ENCODE data around the gene LYRM1. TPM values are rescaled to one million over a fixed set of nuclear protein-coding genes. Genes with fewer than 3 reads are reported as not detected.

LYRM1 gene
- polyA plus RNA-seq, 1 of the 3 experiments (the other 2 are of a cell fraction), result 18.1 TPM

- Histone ChIP-seq H3K9me2 (no peaks in the 10 kb centered on the region), H3K4me3 (ENCODE audit: low read depth in 2 of 2, low read length in 1 of 2) (no peak overlapping the region), H3K79me2 (ENCODE audit: insufficient read depth) (peaks cover 76% of the 10 kb centered on the region), H3K9ac (peak overlapping the region; percentile 71), H2AFZ (ENCODE audit: low read depth) (peak overlapping the region; percentile 47), H3K4me2 (peak overlapping the region; percentile 56), H3F3A (replicated peaks; ENCODE audit: insufficient read depth) (peaks cover 21% of the 10 kb centered on the region), H3K27me3 (ENCODE audit: insufficient read depth) (no peaks in the 10 kb centered on the region), H3K4me1 (ENCODE audit: control insufficient read depth in 1 of 2, insufficient read depth in 2 of 2, low read depth in 1 of 2, low read length in 1 of 2) (peaks cover 36 to 41% of the 10 kb centered on the region in 2 experiments), H3K36me3 (replicated peaks in 1 of 2; ENCODE audit: control insufficient read depth in 1 of 2, insufficient read depth in 2 of 2, low read length in 1 of 2) (peaks cover 10 to 14% of the 10 kb centered on the region in 2 experiments), H3K27ac (ENCODE audit: low read depth in 2 of 2, low read length in 1 of 2) (peak overlapping the region; percentile 90 to 96), H4K20me1 (ENCODE audit: insufficient read depth) (no peaks in the 10 kb centered on the region), H3K9me3 (no peaks in the 10 kb centered on the region)
- no peak for DNase-seq
- TF ChIP-seq USF1 (IDR thresholded peaks at IDR 0.05; ENCODE audit: borderline replicate concordance, low read depth) (no peak), FOSL2 (IDR thresholded peaks at IDR 0.05; ENCODE audit: borderline replicate concordance, low read depth) (peak; percentile 16; the same call in 1 of the 2 replicates)
- ChIA-PET CTCF (interaction anchor here (0.9 to 4.8 kb wide), 5 partner anchors 12 to 23 kb away, joined by 3 to 23 read pairs (median 4); no protein-coding TSS in a partner anchor), POLR2A (no interaction called here)
- 71% methylated on average over 6 of the region's 6 CpGs for WGBS (ENCODE audit: low lambda C conversion rate)
Observed at GRCh38 chr16:20865420-20866131, 35.0 kb upstream of the LYRM1 start.

- POLR2A ChIA-PET, result no interaction called here
- no peaks in the 10 kb centered on the region for H3K27me3 ChIP-seq (ENCODE audit: insufficient read depth)
- TF ChIP-seq FOSL2 (IDR thresholded peaks at IDR 0.05; ENCODE audit: borderline replicate concordance, low read depth) (peak; percentile 87), USF2 (IDR thresholded peaks at IDR 0.05; ENCODE audit: borderline replicate concordance, low read depth, low read length) (no peak), GATA2 (CRISPR knock-in tag; IDR thresholded peaks at IDR 0.05) (no peak), RCOR1 (IDR thresholded peaks at IDR 0.05; ENCODE audit: low read length) (no peak), ELF1 (IDR thresholded peaks at IDR 0.05) (peak; percentile 23; the same call in 1 of the 2 replicates), GABPA (IDR thresholded peaks at IDR 0.05; ENCODE audit: low read depth) (no peak), YY1 (IDR thresholded peaks at IDR 0.05; ENCODE audit: low read depth) (no peak), RXRA (IDR thresholded peaks at IDR 0.05; ENCODE audit: borderline replicate concordance, low read depth) (peak; percentile 96), SIN3A (IDR thresholded peaks at IDR 0.05; ENCODE audit: borderline replicate concordance, low read depth, low read length) (no peak), EZH2phosphoT487 (IDR thresholded peaks at IDR 0.05; ENCODE audit: borderline replicate concordance, low read depth) (no peak), TAF1 (IDR thresholded peaks at IDR 0.05; ENCODE audit: borderline replicate concordance, low read depth, low read length) (0 out of 2 replicates have a peak, but pooled peaks have one; percentile 37), TEAD4 (IDR thresholded peaks at IDR 0.05; ENCODE audit: borderline replicate concordance, insufficient read depth) (0 out of 2 replicates have a peak, but pooled peaks have one; percentile 42), REST (IDR thresholded peaks at IDR 0.05; ENCODE audit: low read depth, low read length) (peak; percentile 64; the same call in 1 of the 2 replicates), JUND (IDR thresholded peaks at IDR 0.05) (peak; percentile 77), PBX3 (IDR thresholded peaks at IDR 0.05) (peak; percentile 54), EP300 (IDR thresholded peaks at IDR 0.05; ENCODE audit: borderline replicate concordance in 1 of 2, low read depth in 1 of 2, low read length in 1 of 2) (peak in 1 of 2 experiments; percentile 50; a peak in 1 of 4 replicates), MAX (IDR thresholded peaks at IDR 0.05; ENCODE audit: low read depth) (peak; percentile 91)
Observed at GRCh38 chr16:20866145-20866772, 34.3 kb upstream of the LYRM1 start.

More at GRCh38 chr16:20866145-20866772, 34.3 kb upstream of the LYRM1 start:
- DNase-seq, result peak; percentile 35
- H3K9me3 ChIP-seq, result no peaks in the 10 kb centered on the region
- H3K79me2 ChIP-seq (ENCODE audit: insufficient read depth), result peaks cover 82% of the 10 kb centered on the region
- peaks cover 36 to 41% of the 10 kb centered on the region in 2 experiments for H3K4me1 ChIP-seq (ENCODE audit: control insufficient read depth in 1 of 2, insufficient read depth in 2 of 2, low read depth in 1 of 2, low read length in 1 of 2)
- 25% methylated on average over 4 of the region's 6 CpGs for WGBS (ENCODE audit: low lambda C conversion rate)
- CTCF ChIA-PET, result interaction anchor here (0.7 to 4.8 kb wide), 6 partner anchors 9 to 22 kb away, joined by 3 to 23 read pairs (median 4); no protein-coding TSS in a partner anchor
- H3K4me2 ChIP-seq, result peak overlapping the region; percentile 56
- H3K9ac ChIP-seq, result peak overlapping the region; percentile 71
- H4K20me1 ChIP-seq (ENCODE audit: insufficient read depth), result no peaks in the 10 kb centered on the region
- no peak overlapping the region for H3K4me3 ChIP-seq (ENCODE audit: low read depth in 2 of 2, low read length in 1 of 2)
- H3K9me2 ChIP-seq, result no peaks in the 10 kb centered on the region
- peak overlapping the region; percentile 47 for H2AFZ ChIP-seq (ENCODE audit: low read depth)
- H3K27ac ChIP-seq (ENCODE audit: low read depth in 2 of 2, low read length in 1 of 2), result peak overlapping the region; percentile 90 to 96
- peaks cover 9 to 10% of the 10 kb centered on the region in 2 experiments for H3K36me3 ChIP-seq (replicated peaks in 1 of 2; ENCODE audit: control insufficient read depth in 1 of 2, insufficient read depth in 2 of 2, low read length in 1 of 2)
- H3F3A ChIP-seq (replicated peaks; ENCODE audit: insufficient read depth), result peaks cover 21% of the 10 kb centered on the region
